Glutamatergic neuron (in vitro differentiated cells): ENCODE measurements around the gene CDC5L. TPM values are rescaled to one million over a fixed set of nuclear protein-coding genes. Genes with fewer than 3 reads are reported as not detected.
A peak's percentile ranks its signal among the peaks of the same experiment; 100 is the strongest.

Experiments
- DNase-seq: peaks from one replicate; pipeline ENCODE4 v3.0.0; 2022
- H3K27ac Mint-ChIP-seq: one replicate; pipeline ENCODE4 v1.8.0; 2020; ENCODE audit warnings: mild to moderate bottlenecking, mixed read lengths, inconsistent platforms; ENCODE audit not compliant: unreplicated experiment
- H3K27me3 Mint-ChIP-seq: one replicate; pipeline ENCODE4 v1.8.0; 2020; ENCODE audit warnings: mild to moderate bottlenecking, moderate library complexity, mixed read lengths, inconsistent platforms; ENCODE audit not compliant: unreplicated experiment
- H3K36me3 Mint-ChIP-seq: one replicate; pipeline ENCODE4 v1.8.0; 2020; ENCODE audit warnings: mild to moderate bottlenecking, mixed read lengths, inconsistent platforms; ENCODE audit not compliant: unreplicated experiment
- H3K4me1 Mint-ChIP-seq: one replicate; pipeline ENCODE4 v1.8.0; 2020; ENCODE audit warnings: mild to moderate bottlenecking, low read depth, mixed read lengths, inconsistent platforms; ENCODE audit not compliant: unreplicated experiment
- H3K4me3 Mint-ChIP-seq: one replicate; pipeline ENCODE4 v1.8.0; 2020; ENCODE audit warnings: mild to moderate bottlenecking, mixed read lengths, inconsistent platforms; ENCODE audit not compliant: unreplicated experiment
- H3K9me3 Mint-ChIP-seq: one replicate; pipeline ENCODE4 v1.8.0; 2020; ENCODE audit warnings: mild to moderate bottlenecking, moderate library complexity, mixed read lengths, inconsistent platforms; ENCODE audit not compliant: unreplicated experiment
- total RNA-seq: library from RNA; stranded (reverse); fragmentation: NEBNext Ultra II Directional; extraction: Animal tissue kit (Norgen Biotek cat#: 25700); gene quantifications from one replicate; pipeline ENCODE4 v1.2.1, GENCODE V29; 2021; ENCODE audit not compliant: unreplicated experiment
- TF ChIP-seq, protein P1 (sequence below): fragments of 200-600 bp; sonication (generic); IDR thresholded peaks from one replicate; pipeline ENCODE4 v1.5.0; 2021; ENCODE audit not compliant: partially characterized antibody, unreplicated experiment

CDC5L gene
- total RNA-seq, 1 donor from 2014 or later: 19.6 TPM

DNA sequence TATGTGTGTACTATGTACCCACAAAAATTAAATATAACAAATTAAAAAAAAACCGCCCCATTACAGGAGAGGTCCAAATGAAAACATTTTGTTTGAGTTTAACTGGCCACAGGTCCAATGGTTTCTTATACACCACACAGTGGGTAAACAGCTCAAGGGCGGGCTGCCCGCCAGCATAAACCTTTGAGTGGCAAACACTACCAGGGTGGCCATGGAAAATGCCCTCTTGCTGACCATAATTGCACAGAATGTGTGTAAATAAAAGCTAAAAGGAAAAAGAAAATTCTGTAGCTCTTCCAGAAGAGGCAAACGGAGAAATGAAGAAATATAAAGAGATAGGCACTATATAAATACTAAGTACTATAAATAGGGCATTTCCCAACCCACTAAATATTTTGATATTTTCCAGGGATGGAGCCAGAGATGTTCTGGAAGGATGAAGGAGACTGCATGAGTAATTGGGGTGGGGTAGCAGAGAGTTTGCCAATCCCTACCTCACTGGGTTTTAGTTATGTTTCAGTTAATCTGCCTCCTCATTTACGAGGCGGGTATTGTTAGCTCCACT, 1.1 kb upstream of the CDC5L start:
- H3K27ac Mint-ChIP-seq: peak overlapping the region; percentile 96
- H3K36me3 Mint-ChIP-seq: no peaks in the 10 kb centered on the region
- peaks cover 8% of the 10 kb centered on the region for H3K9me3 Mint-ChIP-seq
- H3K4me1 Mint-ChIP-seq: peaks cover 12% of the 10 kb centered on the region
- peaks cover 3% of the 10 kb centered on the region for H3K27me3 Mint-ChIP-seq
- TF ChIP-seq, protein P1, sequence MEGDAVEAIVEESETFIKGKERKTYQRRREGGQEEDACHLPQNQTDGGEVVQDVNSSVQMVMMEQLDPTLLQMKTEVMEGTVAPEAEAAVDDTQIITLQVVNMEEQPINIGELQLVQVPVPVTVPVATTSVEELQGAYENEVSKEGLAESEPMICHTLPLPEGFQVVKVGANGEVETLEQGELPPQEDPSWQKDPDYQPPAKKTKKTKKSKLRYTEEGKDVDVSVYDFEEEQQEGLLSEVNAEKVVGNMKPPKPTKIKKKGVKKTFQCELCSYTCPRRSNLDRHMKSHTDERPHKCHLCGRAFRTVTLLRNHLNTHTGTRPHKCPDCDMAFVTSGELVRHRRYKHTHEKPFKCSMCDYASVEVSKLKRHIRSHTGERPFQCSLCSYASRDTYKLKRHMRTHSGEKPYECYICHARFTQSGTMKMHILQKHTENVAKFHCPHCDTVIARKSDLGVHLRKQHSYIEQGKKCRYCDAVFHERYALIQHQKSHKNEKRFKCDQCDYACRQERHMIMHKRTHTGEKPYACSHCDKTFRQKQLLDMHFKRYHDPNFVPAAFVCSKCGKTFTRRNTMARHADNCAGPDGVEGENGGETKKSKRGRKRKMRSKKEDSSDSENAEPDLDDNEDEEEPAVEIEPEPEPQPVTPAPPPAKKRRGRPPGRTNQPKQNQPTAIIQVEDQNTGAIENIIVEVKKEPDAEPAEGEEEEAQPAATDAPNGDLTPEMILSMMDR: no peak
- no peak for DNase-seq
- peak overlapping the region; percentile 97 for H3K4me3 Mint-ChIP-seq

DNA sequence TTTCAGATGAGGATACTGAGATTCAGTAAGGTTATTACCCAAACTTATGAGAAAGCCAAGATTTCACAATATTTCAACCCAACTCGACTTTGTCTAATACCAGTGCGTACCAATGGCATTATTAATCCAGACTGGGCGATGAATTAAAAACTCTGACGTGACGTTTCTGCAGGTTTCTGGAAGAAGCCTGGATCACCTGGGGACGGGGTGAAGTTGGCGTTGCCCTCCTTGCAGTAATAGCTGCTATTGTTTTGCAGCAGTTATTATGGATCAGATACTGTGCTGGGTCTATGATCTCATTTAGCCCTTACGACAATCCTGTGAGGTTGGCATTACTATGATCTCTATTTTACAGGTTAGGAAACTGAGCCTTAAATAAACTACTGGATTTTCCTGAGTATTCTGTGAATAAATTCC, 569 bp upstream of the CDC5L start:
- peaks cover 8% of the 10 kb centered on the region for H3K9me3 Mint-ChIP-seq
- H3K27ac Mint-ChIP-seq: peak overlapping the region; percentile 96
- H3K4me1 Mint-ChIP-seq: peaks cover 12% of the 10 kb centered on the region
- H3K4me3 Mint-ChIP-seq: peak overlapping the region; percentile 97
- DNase-seq: no peak
- no peaks in the 10 kb centered on the region for H3K36me3 Mint-ChIP-seq
- TF ChIP-seq, protein P1: no peak
- peaks cover 3% of the 10 kb centered on the region for H3K27me3 Mint-ChIP-seq

DNA sequence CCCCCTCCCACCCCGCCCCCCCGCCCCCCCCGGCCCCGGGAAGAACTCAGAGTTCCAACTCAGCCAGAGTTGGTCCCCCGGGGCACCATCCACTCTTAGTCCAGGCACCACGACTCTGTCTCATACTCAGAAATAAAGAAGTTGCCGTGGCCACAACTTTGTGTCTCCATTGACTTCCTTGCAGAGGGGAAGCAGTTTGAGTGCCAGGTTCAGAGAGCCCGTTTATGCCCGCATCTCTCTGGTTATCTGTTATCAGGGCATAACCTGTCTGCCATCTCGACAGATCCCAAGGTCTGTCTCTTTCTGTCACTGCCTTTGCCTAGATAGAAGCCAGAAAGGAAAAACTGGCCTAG, 605 bp downstream of the CDC5L start:
- H3K27ac Mint-ChIP-seq: peak overlapping the region; percentile 60
- H3K36me3 Mint-ChIP-seq: no peaks in the 10 kb centered on the region
- H3K27me3 Mint-ChIP-seq: peaks cover 3% of the 10 kb centered on the region
- peaks cover 12% of the 10 kb centered on the region for H3K4me1 Mint-ChIP-seq
- H3K4me3 Mint-ChIP-seq: peak overlapping the region; percentile 89
- peak; percentile 20 for DNase-seq
- TF ChIP-seq, protein P1: no peak
- H3K9me3 Mint-ChIP-seq: peaks cover 8% of the 10 kb centered on the region

DNA sequence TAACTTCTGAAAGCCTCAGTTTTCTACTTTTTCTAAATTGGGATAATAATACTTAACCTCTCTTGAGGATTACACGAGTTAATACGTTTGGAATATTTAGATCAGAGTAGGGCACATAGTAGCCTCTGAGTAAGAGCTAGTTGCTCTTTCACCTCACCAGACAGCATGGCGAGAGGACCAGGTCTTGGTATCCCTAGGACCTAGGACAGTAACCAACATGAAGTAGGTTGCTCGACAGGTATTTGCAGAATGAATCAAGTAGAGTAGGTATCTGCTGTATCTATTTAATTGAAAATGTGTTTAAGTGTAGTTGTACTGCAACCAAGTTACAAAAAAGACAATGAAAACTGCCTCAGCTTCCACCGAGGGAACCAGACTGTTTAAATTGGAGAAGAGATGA, 1.4 kb downstream of the CDC5L start:
- TF ChIP-seq, protein P1: no peak
- DNase-seq: no peak
- peak overlapping the region; percentile 60 for H3K27ac Mint-ChIP-seq
- H3K4me3 Mint-ChIP-seq: peak overlapping the region; percentile 89
- peaks cover 12% of the 10 kb centered on the region for H3K4me1 Mint-ChIP-seq
- peaks cover 8% of the 10 kb centered on the region for H3K9me3 Mint-ChIP-seq
- H3K27me3 Mint-ChIP-seq: peaks cover 3% of the 10 kb centered on the region
- H3K36me3 Mint-ChIP-seq: peaks cover under 1% of the 10 kb centered on the region

DNA sequence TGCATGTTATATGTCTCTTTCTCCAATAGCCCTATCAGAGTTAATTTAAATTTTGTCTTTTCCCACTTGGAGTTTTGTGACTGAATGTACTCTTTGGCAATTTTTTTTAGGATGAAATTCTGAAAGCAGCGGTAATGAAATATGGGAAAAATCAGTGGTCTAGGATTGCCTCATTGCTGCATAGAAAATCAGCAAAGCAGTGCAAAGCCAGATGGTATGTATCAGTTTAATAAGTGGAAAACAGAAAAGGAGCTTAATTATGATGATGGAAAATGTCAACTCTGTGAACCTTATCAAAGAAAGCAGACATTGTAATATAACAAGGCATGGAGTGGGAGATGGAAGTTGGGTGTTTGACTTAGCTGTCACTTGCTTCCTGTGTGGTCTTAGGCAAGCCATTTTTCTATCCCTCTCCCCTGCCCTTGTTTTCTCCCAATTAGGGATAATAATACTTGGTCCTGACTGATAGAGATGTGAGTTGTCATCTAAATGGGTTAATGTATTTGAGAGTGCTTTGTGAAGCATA, 2.7 kb downstream of the CDC5L start:
- H3K36me3 Mint-ChIP-seq: peaks cover 5% of the 10 kb centered on the region
- no peak overlapping the region for H3K4me3 Mint-ChIP-seq
- H3K4me1 Mint-ChIP-seq: peaks cover 12% of the 10 kb centered on the region

More for the DNA sequence above, 2.7 kb downstream of the CDC5L start:
- Mint-ChIP-seq H3K9me3 (peaks cover 8% of the 10 kb centered on the region), H3K27me3 (peaks cover 3% of the 10 kb centered on the region), H3K27ac (no peak overlapping the region)
- TF ChIP-seq, protein P1: no peak
- DNase-seq: no peak
